Measurements from ENCODE around the gene VIM. TPM values are rescaled to one million over a fixed set of nuclear protein-coding genes. Genes with fewer than 3 reads are reported as not detected.

Gene VIM
- total and polyA plus RNA-seq, 2 experiments from 2014 or later = 131 to 228 TPM

DNA sequence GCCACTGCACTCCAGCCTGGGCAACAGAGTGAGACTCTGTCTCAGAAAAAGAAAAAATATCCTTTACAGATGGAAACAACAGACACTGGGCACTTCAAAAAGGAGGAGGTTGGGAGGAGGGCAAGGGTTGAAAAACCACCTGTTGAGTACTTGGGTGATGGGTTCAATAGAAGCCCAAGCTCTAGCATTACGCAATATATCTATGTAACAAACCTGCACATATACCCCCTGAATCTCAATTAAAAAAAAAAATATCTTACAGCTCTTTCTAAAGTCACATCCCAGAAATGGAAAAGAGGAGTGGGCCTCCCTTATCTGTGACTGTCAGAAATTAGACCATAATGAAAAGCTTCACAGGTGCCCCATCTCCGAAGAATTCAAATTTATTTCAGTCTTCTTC is 12.1 kb downstream of the VIM start:
- peaks cover 5% of the 10 kb centered on the region for H3K27me3 Mint-ChIP-seq (ENCODE audit: insufficient read depth, low read depth, poor library complexity)
- Histone ChIP-seq H3K27me3 (ENCODE audit: insufficient read depth) (no peaks in the 10 kb centered on the region), H4K20me1 (replicated peaks; ENCODE audit: insufficient read depth) (no peaks in the 10 kb centered on the region), H3K4me3 (no peak overlapping the region), H3K9me2 (ENCODE audit: insufficient read depth) (no peaks in the 10 kb centered on the region), H3K4me2 (no peak overlapping the region), H3K27ac (ENCODE audit: low read depth) (no peak overlapping the region), H3K4me1 (ENCODE audit: insufficient read depth) (no peaks in the 10 kb centered on the region), H2AFZ (no peak overlapping the region), H3K36me3 (ENCODE audit: insufficient read depth) (peaks cover 22% of the 10 kb centered on the region; the same call in 1 of the 2 replicates), H3K79me2 (replicated peaks; ENCODE audit: insufficient read depth) (no peaks in the 10 kb centered on the region), H3F3A (replicated peaks; ENCODE audit: low read depth) (no peaks in the 10 kb centered on the region)
- no peaks in the 10 kb centered on the region for H3K4me1 Mint-ChIP-seq
- H3K9me3 Mint-ChIP-seq = no peaks in the 10 kb centered on the region
- ATAC-seq = no peak
- TF ChIP-seq JUNB (IDR thresholded peaks at IDR 0.05; ENCODE audit: unreplicated experiment) (no peak), NANOG (IDR thresholded peaks at IDR 0.05; ENCODE audit: borderline replicate concordance) (no peak), EZH2 (IDR thresholded peaks at IDR 0.05; ENCODE audit: low read depth, unreplicated experiment) (no peak), ZNF114 (CRISPR knock-in tag; IDR thresholded peaks at IDR 0.05) (no peak), ZNF331 (CRISPR knock-in tag; IDR thresholded peaks at IDR 0.05; ENCODE audit: low read depth) (no peak), EZH2phosphoT487 (IDR thresholded peaks at IDR 0.05; ENCODE audit: unreplicated experiment) (no peak), STAT1 (IDR thresholded peaks at IDR 0.05; ENCODE audit: unreplicated experiment) (no peak), POLR2AphosphoS5 (IDR thresholded peaks at IDR 0.05; ENCODE audit: low read depth) (no peak), CREB1 (CRISPR knock-in tag; IDR thresholded peaks at IDR 0.05; ENCODE audit: low read depth) (no peak)
- TF ChIP-seq, protein P1, sequence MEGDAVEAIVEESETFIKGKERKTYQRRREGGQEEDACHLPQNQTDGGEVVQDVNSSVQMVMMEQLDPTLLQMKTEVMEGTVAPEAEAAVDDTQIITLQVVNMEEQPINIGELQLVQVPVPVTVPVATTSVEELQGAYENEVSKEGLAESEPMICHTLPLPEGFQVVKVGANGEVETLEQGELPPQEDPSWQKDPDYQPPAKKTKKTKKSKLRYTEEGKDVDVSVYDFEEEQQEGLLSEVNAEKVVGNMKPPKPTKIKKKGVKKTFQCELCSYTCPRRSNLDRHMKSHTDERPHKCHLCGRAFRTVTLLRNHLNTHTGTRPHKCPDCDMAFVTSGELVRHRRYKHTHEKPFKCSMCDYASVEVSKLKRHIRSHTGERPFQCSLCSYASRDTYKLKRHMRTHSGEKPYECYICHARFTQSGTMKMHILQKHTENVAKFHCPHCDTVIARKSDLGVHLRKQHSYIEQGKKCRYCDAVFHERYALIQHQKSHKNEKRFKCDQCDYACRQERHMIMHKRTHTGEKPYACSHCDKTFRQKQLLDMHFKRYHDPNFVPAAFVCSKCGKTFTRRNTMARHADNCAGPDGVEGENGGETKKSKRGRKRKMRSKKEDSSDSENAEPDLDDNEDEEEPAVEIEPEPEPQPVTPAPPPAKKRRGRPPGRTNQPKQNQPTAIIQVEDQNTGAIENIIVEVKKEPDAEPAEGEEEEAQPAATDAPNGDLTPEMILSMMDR (conservative IDR thresholded peaks at IDR 0.05; ENCODE audit: low read depth in 2 of 2) = no peak
- TF ChIP-seq, protein P2, sequence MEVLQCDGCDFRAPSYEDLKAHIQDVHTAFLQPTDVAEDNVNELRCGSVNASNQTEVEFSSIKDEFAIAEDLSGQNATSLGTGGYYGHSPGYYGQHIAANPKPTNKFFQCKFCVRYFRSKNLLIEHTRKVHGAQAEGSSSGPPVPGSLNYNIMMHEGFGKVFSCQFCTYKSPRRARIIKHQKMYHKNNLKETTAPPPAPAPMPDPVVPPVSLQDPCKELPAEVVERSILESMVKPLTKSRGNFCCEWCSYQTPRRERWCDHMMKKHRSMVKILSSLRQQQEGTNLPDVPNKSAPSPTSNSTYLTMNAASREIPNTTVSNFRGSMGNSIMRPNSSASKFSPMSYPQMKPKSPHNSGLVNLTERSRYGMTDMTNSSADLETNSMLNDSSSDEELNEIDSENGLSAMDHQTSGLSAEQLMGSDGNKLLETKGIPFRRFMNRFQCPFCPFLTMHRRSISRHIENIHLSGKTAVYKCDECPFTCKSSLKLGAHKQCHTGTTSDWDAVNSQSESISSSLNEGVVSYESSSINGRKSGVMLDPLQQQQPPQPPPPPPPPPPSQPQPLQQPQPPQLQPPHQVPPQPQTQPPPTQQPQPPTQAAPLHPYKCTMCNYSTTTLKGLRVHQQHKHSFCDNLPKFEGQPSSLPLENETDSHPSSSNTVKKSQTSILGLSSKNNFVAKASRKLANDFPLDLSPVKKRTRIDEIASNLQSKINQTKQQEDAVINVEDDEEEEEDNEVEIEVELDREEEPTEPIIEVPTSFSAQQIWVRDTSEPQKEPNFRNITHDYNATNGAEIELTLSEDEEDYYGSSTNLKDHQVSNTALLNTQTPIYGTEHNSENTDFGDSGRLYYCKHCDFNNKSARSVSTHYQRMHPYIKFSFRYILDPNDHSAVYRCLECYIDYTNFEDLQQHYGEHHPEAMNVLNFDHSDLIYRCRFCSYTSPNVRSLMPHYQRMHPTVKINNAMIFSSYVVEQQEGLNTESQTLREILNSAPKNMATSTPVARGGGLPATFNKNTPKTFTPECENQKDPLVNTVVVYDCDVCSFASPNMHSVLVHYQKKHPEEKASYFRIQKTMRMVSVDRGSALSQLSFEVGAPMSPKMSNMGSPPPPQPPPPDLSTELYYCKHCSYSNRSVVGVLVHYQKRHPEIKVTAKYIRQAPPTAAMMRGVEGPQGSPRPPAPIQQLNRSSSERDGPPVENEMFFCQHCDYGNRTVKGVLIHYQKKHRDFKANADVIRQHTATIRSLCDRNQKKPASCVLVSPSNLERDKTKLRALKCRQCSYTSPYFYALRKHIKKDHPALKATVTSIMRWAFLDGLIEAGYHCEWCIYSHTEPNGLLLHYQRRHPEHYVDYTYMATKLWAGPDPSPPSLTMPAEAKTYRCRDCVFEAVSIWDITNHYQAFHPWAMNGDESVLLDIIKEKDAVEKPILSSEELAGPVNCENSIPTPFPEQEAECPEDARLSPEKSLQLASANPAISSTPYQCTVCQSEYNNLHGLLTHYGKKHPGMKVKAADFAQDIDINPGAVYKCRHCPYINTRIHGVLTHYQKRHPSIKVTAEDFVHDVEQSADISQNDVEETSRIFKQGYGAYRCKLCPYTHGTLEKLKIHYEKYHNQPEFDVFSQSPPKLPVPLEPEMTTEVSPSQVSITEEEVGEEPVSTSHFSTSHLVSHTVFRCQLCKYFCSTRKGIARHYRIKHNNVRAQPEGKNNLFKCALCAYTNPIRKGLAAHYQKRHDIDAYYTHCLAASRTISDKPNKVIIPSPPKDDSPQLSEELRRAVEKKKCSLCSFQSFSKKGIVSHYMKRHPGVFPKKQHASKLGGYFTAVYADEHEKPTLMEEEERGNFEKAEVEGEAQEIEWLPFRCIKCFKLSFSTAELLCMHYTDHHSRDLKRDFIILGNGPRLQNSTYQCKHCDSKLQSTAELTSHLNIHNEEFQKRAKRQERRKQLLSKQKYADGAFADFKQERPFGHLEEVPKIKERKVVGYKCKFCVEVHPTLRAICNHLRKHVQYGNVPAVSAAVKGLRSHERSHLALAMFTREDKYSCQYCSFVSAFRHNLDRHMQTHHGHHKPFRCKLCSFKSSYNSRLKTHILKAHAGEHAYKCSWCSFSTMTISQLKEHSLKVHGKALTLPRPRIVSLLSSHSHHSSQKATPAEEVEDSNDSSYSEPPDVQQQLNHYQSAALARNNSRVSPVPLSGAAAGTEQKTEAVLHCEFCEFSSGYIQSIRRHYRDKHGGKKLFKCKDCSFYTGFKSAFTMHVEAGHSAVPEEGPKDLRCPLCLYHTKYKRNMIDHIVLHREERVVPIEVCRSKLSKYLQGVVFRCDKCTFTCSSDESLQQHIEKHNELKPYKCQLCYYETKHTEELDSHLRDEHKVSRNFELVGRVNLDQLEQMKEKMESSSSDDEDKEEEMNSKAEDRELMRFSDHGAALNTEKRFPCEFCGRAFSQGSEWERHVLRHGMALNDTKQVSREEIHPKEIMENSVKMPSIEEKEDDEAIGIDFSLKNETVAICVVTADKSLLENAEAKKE (CRISPR knock-in tag; IDR thresholded peaks at IDR 0.05) = no peak
- TF ChIP-seq, protein P3, sequence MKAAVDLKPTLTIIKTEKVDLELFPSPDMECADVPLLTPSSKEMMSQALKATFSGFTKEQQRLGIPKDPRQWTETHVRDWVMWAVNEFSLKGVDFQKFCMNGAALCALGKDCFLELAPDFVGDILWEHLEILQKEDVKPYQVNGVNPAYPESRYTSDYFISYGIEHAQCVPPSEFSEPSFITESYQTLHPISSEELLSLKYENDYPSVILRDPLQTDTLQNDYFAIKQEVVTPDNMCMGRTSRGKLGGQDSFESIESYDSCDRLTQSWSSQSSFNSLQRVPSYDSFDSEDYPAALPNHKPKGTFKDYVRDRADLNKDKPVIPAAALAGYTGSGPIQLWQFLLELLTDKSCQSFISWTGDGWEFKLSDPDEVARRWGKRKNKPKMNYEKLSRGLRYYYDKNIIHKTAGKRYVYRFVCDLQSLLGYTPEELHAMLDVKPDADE (IDR thresholded peaks at IDR 0.05) = no peak
- TF ChIP-seq, protein P4, sequence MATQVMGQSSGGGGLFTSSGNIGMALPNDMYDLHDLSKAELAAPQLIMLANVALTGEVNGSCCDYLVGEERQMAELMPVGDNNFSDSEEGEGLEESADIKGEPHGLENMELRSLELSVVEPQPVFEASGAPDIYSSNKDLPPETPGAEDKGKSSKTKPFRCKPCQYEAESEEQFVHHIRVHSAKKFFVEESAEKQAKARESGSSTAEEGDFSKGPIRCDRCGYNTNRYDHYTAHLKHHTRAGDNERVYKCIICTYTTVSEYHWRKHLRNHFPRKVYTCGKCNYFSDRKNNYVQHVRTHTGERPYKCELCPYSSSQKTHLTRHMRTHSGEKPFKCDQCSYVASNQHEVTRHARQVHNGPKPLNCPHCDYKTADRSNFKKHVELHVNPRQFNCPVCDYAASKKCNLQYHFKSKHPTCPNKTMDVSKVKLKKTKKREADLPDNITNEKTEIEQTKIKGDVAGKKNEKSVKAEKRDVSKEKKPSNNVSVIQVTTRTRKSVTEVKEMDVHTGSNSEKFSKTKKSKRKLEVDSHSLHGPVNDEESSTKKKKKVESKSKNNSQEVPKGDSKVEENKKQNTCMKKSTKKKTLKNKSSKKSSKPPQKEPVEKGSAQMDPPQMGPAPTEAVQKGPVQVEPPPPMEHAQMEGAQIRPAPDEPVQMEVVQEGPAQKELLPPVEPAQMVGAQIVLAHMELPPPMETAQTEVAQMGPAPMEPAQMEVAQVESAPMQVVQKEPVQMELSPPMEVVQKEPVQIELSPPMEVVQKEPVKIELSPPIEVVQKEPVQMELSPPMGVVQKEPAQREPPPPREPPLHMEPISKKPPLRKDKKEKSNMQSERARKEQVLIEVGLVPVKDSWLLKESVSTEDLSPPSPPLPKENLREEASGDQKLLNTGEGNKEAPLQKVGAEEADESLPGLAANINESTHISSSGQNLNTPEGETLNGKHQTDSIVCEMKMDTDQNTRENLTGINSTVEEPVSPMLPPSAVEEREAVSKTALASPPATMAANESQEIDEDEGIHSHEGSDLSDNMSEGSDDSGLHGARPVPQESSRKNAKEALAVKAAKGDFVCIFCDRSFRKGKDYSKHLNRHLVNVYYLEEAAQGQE (IDR thresholded peaks at IDR 0.05; ENCODE audit: unreplicated experiment) = no peak
- H3K4me3 Mint-ChIP-seq = no peak overlapping the region
- DNase-seq (ENCODE audit: low spot score) = no peak
- peaks cover 11% of the 10 kb centered on the region for H3K36me3 Mint-ChIP-seq (ENCODE audit: low read depth)
- H3K27ac Mint-ChIP-seq = no peak overlapping the region
